Psoas muscle (tissue), 8 donors: Measurements from ENCODE around the gene SEC22A. TPM values are rescaled to one million over a fixed set of nuclear protein-coding genes. Genes with fewer than 3 reads are reported as not detected.
"Not testable (repeated sequence)": the region's sequence is repeated elsewhere in the genome, so short reads cannot be mapped to it uniquely, and the experiment has no call there.

Experiments used
- ATAC-seq, 4 donors: fragments of 200-7000 bp; cut with Tn5 transposase; one replicate each; pipeline ENCODE4 v1.9.1; 2020; ENCODE audit warnings: moderate library complexity in 3 of 4, mild to moderate bottlenecking in 2 of 4
- DNase-seq, 2 donors: peaks; one replicate each; pipeline ENCODE4 v3.0.0-alpha.2; 2020
- H3K27ac ChIP-seq: fragments of 200-600 bp; one replicate; pipeline ENCODE4 v1.8.0; 2022
- H3K27me3 ChIP-seq, 3 donors: fragments of 200-600 bp in 1 of 3; one replicate each; pipeline versions ENCODE4 v1.6.1 to v1.8.0; 2013 to 2022; ENCODE audit warnings: low read length in 2 of 3, mild to moderate bottlenecking in 2 of 3, moderate library complexity in 1 of 3; ENCODE audit not compliant: insufficient read depth in 3 of 3
- H3K36me3 ChIP-seq, 2 donors: fragments of 200-600 bp in 1 of 2; one replicate each; pipeline versions ENCODE4 v1.6.1 to v1.8.0; 2013 to 2022; ENCODE audit warnings: low read depth in 1 of 2, mild to moderate bottlenecking in 1 of 2, moderate library complexity in 1 of 2; ENCODE audit not compliant: insufficient read depth in 1 of 2
- H3K4me1 ChIP-seq: fragments of 200-600 bp; one replicate; pipeline ENCODE4 v1.8.0; 2022
- H3K4me3 ChIP-seq: fragments of 200-600 bp; one replicate; pipeline ENCODE4 v1.8.0; 2022; ENCODE audit warnings: mild to moderate bottlenecking
- H3K9me3 ChIP-seq: fragments of 200-600 bp; one replicate; pipeline ENCODE4 v1.8.0; 2022
- WGBS, 3 donors: extraction: QIAGEN DNeasy Blood & Tissue Kit; methylation state at CpG; one replicate each; pipeline versions ENCODE4 v1.1.6 to v1.1.7; 2013; 5-methylcytosine and 5-hydroxymethylcytosine counted together
- intact Hi-C, 2 donors: fragments of 100-400 bp; cut with DNase I; formaldehyde crosslinking; loops; one replicate each; pipeline versions ENCODE4 v1.11.0 to v1.14.2; 2022
- polyA plus RNA-seq, 3 donors: library from polyadenylated mRNA; stranded (reverse); fragments of 200-250 nt; gene quantifications; one replicate each; pipeline ENCODE4 v1.2.3, GENCODE V29; 2013
- total RNA-seq, 4 donors: library from RNA; stranded (reverse); fragmentation: NEBNext Ultra II Directional in 2 of 4; extraction: Animal tissue kit (Norgen Biotek cat#: 25700) in 2 of 4; gene quantifications; one replicate each; pipeline versions ENCODE4 v1.2.1 to v1.2.4, GENCODE V29; 2021 to 2023
- TF ChIP-seq, protein P1 (sequence below): fragments of 200-600 bp; IDR thresholded peaks from one replicate; pipeline ENCODE4 v1.8.0; 2022; ENCODE audit warnings: antibody characterized with exemption
- donor health status: healthy with polysubstance abuse.
- donor health status: DM: no; HTN: no; CAD: no; lungs with moderate emphysema.
- donor health status: Bipolar disorder and iron deficiency.
- donor health status: healthy.
- donor health status: DM: yes; HTN: yes; CAD: no.
- donor health status: DM: no; HTN: no; CAD: no.
- donor health status: DM: no; HTN: no; CAD: no.
- donor health status: DM: yes; HTN: yes; CAD: no.

SEC22A gene
- total and polyA plus RNA-seq, 7 donors: 5.1 to 7.4 (median 5.9) TPM

DNA sequence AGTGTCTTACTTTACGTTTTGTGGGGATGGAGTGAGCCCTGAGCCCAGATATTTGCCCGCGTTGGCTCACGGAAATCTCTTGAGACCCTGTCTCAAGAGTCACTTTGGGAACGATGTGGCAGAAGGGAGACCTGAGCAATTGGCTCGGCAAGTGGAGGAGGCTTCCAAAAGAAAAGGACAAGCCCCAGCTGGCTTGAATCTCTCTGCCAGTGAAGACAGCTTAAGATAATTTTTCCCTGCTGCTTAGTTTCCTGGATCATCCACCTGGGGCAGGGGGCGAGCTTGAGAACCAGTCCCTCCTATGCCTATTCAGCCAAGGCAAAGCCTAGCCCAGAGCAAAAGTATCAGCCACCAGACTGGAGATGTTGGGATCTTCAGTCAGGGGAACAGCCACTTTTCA is 708 bp downstream of the SEC22A start:
- WGBS, 3 donors: 1% methylated on average over 7 of the region's 7 CpGs
- TF ChIP-seq, protein P1, sequence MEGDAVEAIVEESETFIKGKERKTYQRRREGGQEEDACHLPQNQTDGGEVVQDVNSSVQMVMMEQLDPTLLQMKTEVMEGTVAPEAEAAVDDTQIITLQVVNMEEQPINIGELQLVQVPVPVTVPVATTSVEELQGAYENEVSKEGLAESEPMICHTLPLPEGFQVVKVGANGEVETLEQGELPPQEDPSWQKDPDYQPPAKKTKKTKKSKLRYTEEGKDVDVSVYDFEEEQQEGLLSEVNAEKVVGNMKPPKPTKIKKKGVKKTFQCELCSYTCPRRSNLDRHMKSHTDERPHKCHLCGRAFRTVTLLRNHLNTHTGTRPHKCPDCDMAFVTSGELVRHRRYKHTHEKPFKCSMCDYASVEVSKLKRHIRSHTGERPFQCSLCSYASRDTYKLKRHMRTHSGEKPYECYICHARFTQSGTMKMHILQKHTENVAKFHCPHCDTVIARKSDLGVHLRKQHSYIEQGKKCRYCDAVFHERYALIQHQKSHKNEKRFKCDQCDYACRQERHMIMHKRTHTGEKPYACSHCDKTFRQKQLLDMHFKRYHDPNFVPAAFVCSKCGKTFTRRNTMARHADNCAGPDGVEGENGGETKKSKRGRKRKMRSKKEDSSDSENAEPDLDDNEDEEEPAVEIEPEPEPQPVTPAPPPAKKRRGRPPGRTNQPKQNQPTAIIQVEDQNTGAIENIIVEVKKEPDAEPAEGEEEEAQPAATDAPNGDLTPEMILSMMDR: no peak
- Histone ChIP-seq H3K9me3 (no peaks in the 10 kb centered on the region), H3K4me3 (peak overlapping the region; percentile 97), H3K27me3 (no peaks in the 10 kb centered on the region), H3K27ac (peak overlapping the region; percentile 85), H3K36me3 (peaks cover 0 to 7% of the 10 kb centered on the region in 2 donors), H3K4me1 (peaks cover 5% of the 10 kb centered on the region)
- intact Hi-C loops: no loop called here
- DNase-seq: no peak
- no peak for ATAC-seq

DNA sequence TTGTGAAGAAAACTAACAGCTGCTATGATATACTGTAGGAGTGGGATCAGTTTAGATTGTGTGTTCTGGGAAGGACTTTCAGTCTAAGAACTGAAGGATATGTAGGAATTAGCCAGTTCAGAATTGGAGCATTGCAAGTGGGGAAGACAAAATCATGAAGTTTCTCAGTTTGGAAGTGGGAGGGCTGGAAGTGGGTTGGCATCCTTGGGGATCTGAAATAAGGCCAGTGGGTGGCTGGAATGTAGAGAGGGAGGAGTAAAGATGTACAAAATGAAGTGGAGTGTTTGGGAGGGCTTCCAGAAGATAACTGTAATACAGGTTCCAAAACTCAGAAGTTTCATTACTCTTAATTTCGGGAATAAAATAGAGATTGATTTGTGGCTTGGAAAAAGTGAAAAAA is 17.2 kb downstream of the SEC22A start:
- ATAC-seq: no peak
- intact Hi-C loops: no loop called here
- Histone ChIP-seq H3K27me3 (no peaks in the 10 kb centered on the region), H3K27ac (no peak overlapping the region), H3K4me1 (no peaks in the 10 kb centered on the region), H3K36me3 (peaks cover 0 to 7% of the 10 kb centered on the region in 2 donors), H3K9me3 (no peaks in the 10 kb centered on the region), H3K4me3 (no peak overlapping the region)
- DNase-seq: no peak
- TF ChIP-seq, protein P1: no peak
- 96 to 100% (median 97%) methylated on average over 1 of the region's 1 CpG for WGBS, 3 donors

DNA sequence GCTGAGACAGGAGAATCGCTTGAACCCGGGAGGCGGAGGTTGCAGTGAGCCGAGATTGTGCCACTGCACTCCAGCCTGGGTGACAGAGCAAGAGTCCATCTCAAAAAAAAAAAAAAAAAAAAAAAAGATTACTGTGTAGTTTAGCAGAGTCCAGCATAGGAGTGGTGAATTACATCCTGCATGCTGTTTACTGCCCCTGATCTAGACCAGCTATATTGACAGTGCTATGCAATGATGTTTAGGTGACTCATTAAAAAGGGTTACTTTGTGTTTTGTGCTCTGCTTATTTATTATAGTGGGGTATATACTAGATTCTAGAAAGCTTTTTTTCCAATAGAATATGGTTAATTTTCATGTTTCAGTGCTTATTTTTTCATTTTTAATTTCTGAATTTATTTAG is 19.6 kb downstream of the SEC22A start:
- H3K36me3 ChIP-seq, H3K4me1 ChIP-seq, H3K27ac ChIP-seq, H3K4me3 ChIP-seq, ATAC-seq, intact Hi-C loops, H3K9me3 ChIP-seq, H3K27me3 ChIP-seq, DNase-seq: not testable (repeated sequence)
- WGBS, 3 donors: 80% methylated on average over 4 of the region's 4 CpGs; no CpG with 5 or more reads in 2 of the 3 donors

- intact Hi-C loops: no loop called here
- H3K4me3 ChIP-seq: no peak overlapping the region
- peaks cover 0 to 7% of the 10 kb centered on the region in 2 donors for H3K36me3 ChIP-seq
- DNase-seq: no peak
- 27 to 36% (median 28%) methylated on average over 3 of the region's 3 CpGs for WGBS, 3 donors
- no peak for ATAC-seq
- peaks cover 9% of the 10 kb centered on the region for H3K9me3 ChIP-seq
- H3K4me1 ChIP-seq: peaks cover 5% of the 10 kb centered on the region
- H3K27ac ChIP-seq: no peak overlapping the region
- TF ChIP-seq, protein P1: no peak
- no peaks in the 10 kb centered on the region for H3K27me3 ChIP-seq
Measured at GRCh38 chr3:123225016-123225415, 23.3 kb downstream of the SEC22A start.

GRCh38 chr3:123226549-123226948 is 24.8 kb downstream of the SEC22A start:
- no peak overlapping the region for H3K27ac ChIP-seq
- ATAC-seq (no peak), DNase-seq (no peak)
- peaks cover 0 to 7% of the 10 kb centered on the region in 2 donors for H3K36me3 ChIP-seq
- peaks cover 9% of the 10 kb centered on the region for H3K9me3 ChIP-seq
- no peak overlapping the region for H3K4me3 ChIP-seq
- intact Hi-C loops: no loop called here
- no peaks in the 10 kb centered on the region for H3K27me3 ChIP-seq
- TF ChIP-seq, protein P1: no peak
- peaks cover 5% of the 10 kb centered on the region for H3K4me1 ChIP-seq
